IMR-90 (cell line): ENCODE results near the gene FADD. TPM values are rescaled to one million over a fixed set of nuclear protein-coding genes. Genes with fewer than 3 reads are reported as not detected.

ENCODE experiments used
- ATAC-seq: fragments of 200-7000 bp; cut with Tn5 transposase; 2 replicates; pipeline ENCODE4 v1.9.1; 2020; ENCODE audit warnings: low read depth, mild to moderate bottlenecking, moderate library complexity
- BruUV-seq: library from RNA; stranded (reverse); fragments of 400-500 nt; replicated peaks from 2 replicates; lab custom pipeline; 2021; lab: Mats Ljungman, UMichigan
- CTCF ChIA-PET: fragments of 300-600 bp; formaldehyde crosslinking; extraction: SDS; loops from one replicate; lab custom pipeline; 2021; ENCODE audit warnings: antibody characterized with exemption; lab: Yijun Ruan, JAX
- POLR2A ChIA-PET: fragments of 300-600 bp; sonication (Branson Sonifier 250); formaldehyde crosslinking; loops from one replicate; lab custom pipeline; 2022; ENCODE audit warnings: antibody characterized with exemption; ENCODE audit not compliant: unreplicated experiment; lab: Charles Lee
- DNase-seq: peaks from one replicate; pipeline ENCODE4 v3.0.0; 2013
- H2AFZ ChIP-seq: replicated peaks from 2 replicates; pipeline ENCODE3; 2013; ENCODE audit warnings: low read length, mild to moderate bottlenecking; ENCODE audit not compliant: poor library complexity
- H2AK5ac ChIP-seq: 2 replicates; pipeline ENCODE4 v1.6.1; 2013; ENCODE audit warnings: low read depth, low read length, inconsistent platforms
- H2AK9ac ChIP-seq: replicated peaks from 2 replicates; pipeline ENCODE3; 2013; ENCODE audit warnings: mild to moderate bottlenecking, low read depth, low read length, moderate library complexity; ENCODE audit not compliant: poor library complexity
- H2BK120ac ChIP-seq: 2 replicates; pipeline ENCODE4 v1.6.1; 2013; ENCODE audit warnings: low read depth, low read length, inconsistent platforms
- H2BK15ac ChIP-seq: 3 replicates; pipeline ENCODE4 v1.6.1; 2013; ENCODE audit warnings: low read depth, low read length, inconsistent platforms
- H2BK20ac ChIP-seq: 2 replicates; pipeline ENCODE4 v1.6.1; 2013; ENCODE audit warnings: low read depth, mild to moderate bottlenecking, inconsistent platforms, low read length, moderate library complexity
- H2BK5ac ChIP-seq: 2 replicates; pipeline ENCODE4 v1.6.1; 2013; ENCODE audit warnings: mild to moderate bottlenecking, low read depth, low read length, inconsistent platforms; ENCODE audit not compliant: poor library complexity, severe bottlenecking
- H3K14ac ChIP-seq: replicated peaks from 2 replicates; pipeline ENCODE4 v1.6.1; 2013; ENCODE audit warnings: low read depth, low read length, inconsistent platforms
- H3K18ac ChIP-seq: 2 replicates; pipeline ENCODE4 v1.6.1; 2013; ENCODE audit warnings: low read depth, low read length, control low read depth
- H3K23ac ChIP-seq: 2 replicates; pipeline ENCODE4 v1.6.1; 2013; ENCODE audit warnings: low read depth, low read length, inconsistent platforms
- H3K27ac ChIP-seq: 2 replicates; pipeline ENCODE4 v1.5.1; 2013; ENCODE audit warnings: mild to moderate bottlenecking, control low read depth, low read length; ENCODE audit not compliant: insufficient read depth
- H3K27me3 ChIP-seq: 2 replicates; pipeline ENCODE4 v1.6.1; 2013; ENCODE audit warnings: low read length; ENCODE audit not compliant: control insufficient read depth, insufficient read depth
- H3K36me3 ChIP-seq: 2 replicates; pipeline ENCODE4 v1.6.1; 2013; ENCODE audit warnings: low read length, mixed read lengths; ENCODE audit not compliant: control insufficient read depth, insufficient read depth
- H3K4ac ChIP-seq: 2 replicates; pipeline ENCODE4 v1.6.1; 2013; ENCODE audit warnings: low read depth, low read length, inconsistent platforms
- H3K4me1 ChIP-seq: 2 replicates; pipeline ENCODE4 v1.6.1; 2013; ENCODE audit warnings: low read length, mixed read lengths; ENCODE audit not compliant: control insufficient read depth, insufficient read depth
- H3K4me2 ChIP-seq: 2 replicates; pipeline ENCODE4 v1.6.1; 2013; ENCODE audit warnings: low read depth, mild to moderate bottlenecking, control low read depth, low read length, moderate library complexity
- H3K4me3 ChIP-seq: 2 replicates; pipeline ENCODE4 v1.5.1; 2013; ENCODE audit warnings: low read depth, mild to moderate bottlenecking, control low read depth, low read length, moderate library complexity; ENCODE audit not compliant: insufficient read depth
- H3K56ac ChIP-seq: 2 replicates; pipeline ENCODE4 v1.6.1; 2013; ENCODE audit warnings: low read length, inconsistent platforms; ENCODE audit not compliant: insufficient read depth; ENCODE audit errors: extremely low read depth
- H3K79me1 ChIP-seq, 2 experiments: 2 replicates each; pipeline ENCODE4 v1.6.1; 2013; ENCODE audit warnings: low read length in 2 of 2, inconsistent platforms in 1 of 2, low read depth in 1 of 2
- H3K9ac ChIP-seq: 2 replicates; pipeline ENCODE4 v1.6.1; 2013; ENCODE audit warnings: low read depth, low read length, control low read depth
- H3K9me1 ChIP-seq: 2 replicates; pipeline ENCODE4 v1.6.1; 2013; ENCODE audit warnings: low read length, inconsistent platforms; ENCODE audit not compliant: insufficient read depth
- H3K9me3 ChIP-seq: 2 replicates; pipeline ENCODE4 v1.6.1; 2013; ENCODE audit warnings: low read length; ENCODE audit not compliant: control insufficient read depth, insufficient read depth
- H4K20me1 ChIP-seq: 2 replicates; pipeline ENCODE4 v1.6.1; 2013; ENCODE audit warnings: low read length, inconsistent platforms; ENCODE audit not compliant: insufficient read depth
- H4K5ac ChIP-seq: 2 replicates; pipeline ENCODE4 v1.6.1; 2013; ENCODE audit warnings: mild to moderate bottlenecking, low read depth, low read length, control low read depth
- H4K8ac ChIP-seq, 2 experiments: 2 replicates each; pipeline ENCODE4 v1.6.1; 2013; ENCODE audit warnings: low read depth in 2 of 2, low read length in 2 of 2, control low read depth in 1 of 2, inconsistent platforms in 1 of 2
- H4K91ac ChIP-seq: 2 replicates; pipeline ENCODE4 v1.6.1; 2013; ENCODE audit warnings: low read depth, low read length, inconsistent platforms; ENCODE audit not compliant: insufficient read depth
- CEBPB ChIP-seq: IDR thresholded peaks from 2 replicates; pipeline ENCODE4 v1.6.1; 2012; ENCODE audit warnings: low read depth, low read length, improper control_type of control experiment
- CHD1 ChIP-seq: IDR thresholded peaks from 2 replicates; pipeline ENCODE4 v1.6.1; 2012; ENCODE audit warnings: low read depth, low read length, improper control_type of control experiment
- FOS ChIP-seq: fragments of 150-350 bp; IDR thresholded peaks from 2 replicates; pipeline ENCODE4 v1.6.1; 2016; ENCODE audit warnings: low read depth, low read length
- MAFK ChIP-seq: IDR thresholded peaks from 2 replicates; pipeline ENCODE4 v1.6.1; 2012; ENCODE audit warnings: low read depth, low read length, improper control_type of control experiment
- MAZ ChIP-seq: IDR thresholded peaks from 2 replicates; pipeline ENCODE4 v1.6.1; 2012; ENCODE audit warnings: low read depth, mild to moderate bottlenecking, low read length, improper control_type of control experiment, moderate library complexity, borderline replicate concordance
- MXI1 ChIP-seq: IDR thresholded peaks from 2 replicates; pipeline ENCODE4 v1.6.1; 2012; ENCODE audit warnings: low read depth, mild to moderate bottlenecking, low read length, moderate library complexity, borderline replicate concordance
- NFE2L2 ChIP-seq: fragments of 150-350 bp; IDR thresholded peaks from 2 replicates; pipeline ENCODE4 v1.6.1; 2016; ENCODE audit warnings: low read depth, mild to moderate bottlenecking, low read length
- POLR2A ChIP-seq: IDR thresholded peaks from 2 replicates; pipeline ENCODE4 v1.6.1; 2012; ENCODE audit warnings: mild to moderate bottlenecking, low read depth, low read length
- RCOR1 ChIP-seq: IDR thresholded peaks from 2 replicates; pipeline ENCODE4 v1.6.1; 2012; ENCODE audit warnings: mild to moderate bottlenecking, low read length, improper control_type of control experiment; ENCODE audit not compliant: insufficient replicate concordance
- RFX5 ChIP-seq: IDR thresholded peaks from 2 replicates; pipeline ENCODE4 v1.8.0; 2012; ENCODE audit warnings: low read depth, mild to moderate bottlenecking, low read length, moderate library complexity
- SMC3 ChIP-seq: fragments of 150-350 bp; IDR thresholded peaks from 2 replicates; pipeline ENCODE4 v1.6.1; 2016; ENCODE audit warnings: low read depth, mild to moderate bottlenecking, antibody characterized with exemption, low read length, moderate library complexity
- WGBS, 2 experiments: methylation state at CpG; one replicate each; pipeline versions ENCODE4 v1.1.5 to v1.1.7; 2013; ENCODE audit warnings: missing lambda C conversion rate in 2 of 2; ENCODE audit not compliant: insufficient read length in 1 of 2; ENCODE audit errors: extremely low coverage in 2 of 2; 5-methylcytosine and 5-hydroxymethylcytosine counted together
- dilution Hi-C: fragments of 300-500 bp; cut with HindIII; formaldehyde crosslinking; loops from one replicate; pipeline ENCODE4 v1.14.3; 2018; ENCODE audit warnings: low sequenced_read_pairs; ENCODE audit not compliant: unreplicated experiment
- in situ Hi-C: fragments of 300-500 bp; cut with MboI; formaldehyde crosslinking; loops from 3 replicates; pipeline ENCODE4 v1.14.3; 2019; ENCODE audit warnings: low sequenced_read_pairs, inconsistent platforms, mixed read lengths
- intact Hi-C: fragments of 100-400 bp; cut with micrococcal nuclease; formaldehyde crosslinking; loops from 2 replicates; pipeline ENCODE4 v1.10.0; 2022
- polyA plus RNA-seq, 3 experiments: library from polyadenylated mRNA; depleted of rRNA; stranded (reverse); fragments of >200 nt; gene quantifications; 2 replicates each; pipeline ENCODE4 v1.2.3, GENCODE V29; 2012; ENCODE audit warnings: low replicate concordance in 1 of 3
- total RNA-seq: library from RNA; depleted of rRNA; stranded (reverse); fragments of >200 nt; gene quantifications from 2 replicates; pipeline ENCODE4 v1.2.3, GENCODE V29; 2012
- TF ChIP-seq, protein P1 (sequence below): conservative IDR thresholded peaks from 2 replicates; pipeline ENCODE4 v1.5.1; 2012; ENCODE audit warnings: mild to moderate bottlenecking, low read depth, low read length, improper control_type of control experiment
- TF ChIP-seq, protein P2 (sequence below): fragments of 150-350 bp; IDR thresholded peaks from 2 replicates; pipeline ENCODE4 v1.6.1; 2016; ENCODE audit warnings: low read depth, mild to moderate bottlenecking, low read length, moderate library complexity, borderline replicate concordance
- TF ChIP-seq, protein P3 (sequence below): fragments of 150-350 bp; IDR thresholded peaks from 2 replicates; pipeline ENCODE4 v1.6.1; 2017; ENCODE audit warnings: mild to moderate bottlenecking, antibody characterized with exemption, low read length, low read depth

Gene FADD
- total and polyA plus RNA-seq, 2 of the 4 experiments (the other 2 are of a cell fraction): 38.1 to 44.4 TPM

DNA sequence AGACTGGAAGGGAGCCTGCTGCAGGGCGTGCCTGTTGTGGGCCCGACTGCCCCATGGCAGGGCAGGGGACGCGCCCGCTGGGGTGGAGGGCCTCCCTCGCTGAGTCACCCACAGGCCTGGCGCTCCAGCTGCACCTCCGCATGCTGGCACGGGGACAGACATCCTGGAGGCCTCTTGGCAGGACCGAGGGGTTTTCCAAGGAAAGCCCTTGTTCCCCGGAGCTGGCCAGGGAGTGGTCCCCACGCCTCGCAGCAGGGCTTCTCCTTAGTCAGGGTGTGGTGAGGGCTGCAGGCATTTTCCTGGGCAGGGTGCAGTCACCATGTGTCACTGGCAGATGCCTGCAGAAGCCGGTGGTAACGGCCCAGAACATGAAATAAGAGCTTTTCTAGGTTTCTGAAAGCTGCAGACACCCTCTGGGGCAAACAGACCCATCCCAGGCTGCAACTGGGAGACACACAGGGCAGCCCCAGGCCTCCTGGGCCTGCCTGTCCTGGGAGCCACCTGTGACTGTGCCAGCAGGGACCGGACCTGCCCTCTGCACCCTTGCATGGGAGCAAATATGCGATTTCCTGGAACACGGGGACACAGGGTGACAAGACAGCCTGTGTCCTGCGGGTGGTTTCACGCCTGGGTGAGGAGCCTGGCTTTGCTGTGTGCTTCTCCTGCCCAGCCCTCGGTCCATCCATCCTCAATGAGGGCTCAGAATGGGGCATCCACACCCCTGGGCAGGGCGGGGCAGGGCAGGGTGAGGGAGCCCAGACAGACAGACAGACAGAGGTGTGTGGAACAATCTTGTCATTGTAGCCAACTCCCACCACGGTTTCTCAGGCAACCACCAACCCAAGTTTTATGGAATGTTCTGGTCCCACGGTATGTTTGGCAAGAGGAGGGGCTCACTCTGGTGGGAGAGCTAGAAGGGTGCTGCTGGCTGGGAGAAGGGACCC lies 43.2 kb upstream of the FADD start:
- dilution Hi-C loops: loop anchor here (25.0 kb wide), 1 partner anchor 248 kb away; no protein-coding TSS in a partner anchor
- Histone ChIP-seq H3K9me3 (no peaks in the 10 kb centered on the region), H3K4me1 (peaks cover 2% of the 10 kb centered on the region; the same call in 1 of the 2 replicates), H3K56ac (no peak overlapping the region), H3K23ac (no peak overlapping the region), H4K5ac (no peak overlapping the region), H2BK5ac (no peak overlapping the region), H3K4ac (no peak overlapping the region), H3K79me1 (no peaks in the 10 kb centered on the region), H3K4me2 (no peak overlapping the region), H3K9me1 (no peaks in the 10 kb centered on the region), H4K91ac (no peak overlapping the region), H3K18ac (no peak overlapping the region), H3K14ac (no peak overlapping the region), H4K20me1 (no peaks in the 10 kb centered on the region), H4K8ac (no peak overlapping the region), H3K36me3 (peaks cover 3% of the 10 kb centered on the region; the same call in 1 of the 2 replicates), H3K27ac (no peak overlapping the region), H3K27me3 (no peaks in the 10 kb centered on the region), H2AFZ (peak overlapping the region; percentile 46), H2BK120ac (no peak overlapping the region), H2AK5ac (no peak overlapping the region), H2AK9ac (no peak overlapping the region), H2BK15ac (no peak overlapping the region), H3K4me3 (no peak overlapping the region), H2BK20ac (no peak overlapping the region), H3K9ac (no peak overlapping the region)
- in situ Hi-C loops: no loop called here
- intact Hi-C loops: no loop called here
- POLR2A ChIA-PET: no interaction called here
- no TSS peak for BruUV-seq
- CTCF ChIA-PET: no interaction called here
- DNase-seq (peak; percentile 47), ATAC-seq (no peak)
- 71% methylated on average over 13 of the region's 24 CpGs; no CpG with 5 or more reads in 1 of the 2 experiments for WGBS, 2 experiments
- no peak for TF ChIP-seq MAFK
- TF ChIP-seq NFE2L2: no peak
- TF ChIP-seq SMC3: no peak
- no peak for TF ChIP-seq MAZ
- no peak for TF ChIP-seq RCOR1
- TF ChIP-seq FOS: no peak
- TF ChIP-seq, protein P1, sequence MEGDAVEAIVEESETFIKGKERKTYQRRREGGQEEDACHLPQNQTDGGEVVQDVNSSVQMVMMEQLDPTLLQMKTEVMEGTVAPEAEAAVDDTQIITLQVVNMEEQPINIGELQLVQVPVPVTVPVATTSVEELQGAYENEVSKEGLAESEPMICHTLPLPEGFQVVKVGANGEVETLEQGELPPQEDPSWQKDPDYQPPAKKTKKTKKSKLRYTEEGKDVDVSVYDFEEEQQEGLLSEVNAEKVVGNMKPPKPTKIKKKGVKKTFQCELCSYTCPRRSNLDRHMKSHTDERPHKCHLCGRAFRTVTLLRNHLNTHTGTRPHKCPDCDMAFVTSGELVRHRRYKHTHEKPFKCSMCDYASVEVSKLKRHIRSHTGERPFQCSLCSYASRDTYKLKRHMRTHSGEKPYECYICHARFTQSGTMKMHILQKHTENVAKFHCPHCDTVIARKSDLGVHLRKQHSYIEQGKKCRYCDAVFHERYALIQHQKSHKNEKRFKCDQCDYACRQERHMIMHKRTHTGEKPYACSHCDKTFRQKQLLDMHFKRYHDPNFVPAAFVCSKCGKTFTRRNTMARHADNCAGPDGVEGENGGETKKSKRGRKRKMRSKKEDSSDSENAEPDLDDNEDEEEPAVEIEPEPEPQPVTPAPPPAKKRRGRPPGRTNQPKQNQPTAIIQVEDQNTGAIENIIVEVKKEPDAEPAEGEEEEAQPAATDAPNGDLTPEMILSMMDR: no peak
- TF ChIP-seq CEBPB: no peak
- no peak for TF ChIP-seq MXI1
- no peak for TF ChIP-seq POLR2A
- TF ChIP-seq, protein P2, sequence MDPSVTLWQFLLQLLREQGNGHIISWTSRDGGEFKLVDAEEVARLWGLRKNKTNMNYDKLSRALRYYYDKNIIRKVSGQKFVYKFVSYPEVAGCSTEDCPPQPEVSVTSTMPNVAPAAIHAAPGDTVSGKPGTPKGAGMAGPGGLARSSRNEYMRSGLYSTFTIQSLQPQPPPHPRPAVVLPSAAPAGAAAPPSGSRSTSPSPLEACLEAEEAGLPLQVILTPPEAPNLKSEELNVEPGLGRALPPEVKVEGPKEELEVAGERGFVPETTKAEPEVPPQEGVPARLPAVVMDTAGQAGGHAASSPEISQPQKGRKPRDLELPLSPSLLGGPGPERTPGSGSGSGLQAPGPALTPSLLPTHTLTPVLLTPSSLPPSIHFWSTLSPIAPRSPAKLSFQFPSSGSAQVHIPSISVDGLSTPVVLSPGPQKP: no peak
- TF ChIP-seq CHD1: no peak
- TF ChIP-seq, protein P3, sequence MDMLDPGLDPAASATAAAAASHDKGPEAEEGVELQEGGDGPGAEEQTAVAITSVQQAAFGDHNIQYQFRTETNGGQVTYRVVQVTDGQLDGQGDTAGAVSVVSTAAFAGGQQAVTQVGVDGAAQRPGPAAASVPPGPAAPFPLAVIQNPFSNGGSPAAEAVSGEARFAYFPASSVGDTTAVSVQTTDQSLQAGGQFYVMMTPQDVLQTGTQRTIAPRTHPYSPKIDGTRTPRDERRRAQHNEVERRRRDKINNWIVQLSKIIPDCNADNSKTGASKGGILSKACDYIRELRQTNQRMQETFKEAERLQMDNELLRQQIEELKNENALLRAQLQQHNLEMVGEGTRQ: no peak
- no peak for TF ChIP-seq RFX5
